ENCODE data around the gene TRAPPC13. TPM values are rescaled to one million over a fixed set of nuclear protein-coding genes. Genes with fewer than 3 reads are reported as not detected.

Gene TRAPPC13
- total and polyA plus RNA-seq, 10 of the 15 experiments (the other 5 are each of a cell fraction or from before 2014, with no cell fraction given) = 16.5 to 35.6 (median 25.0) TPM

- CTCF ChIA-PET = no interaction called here
- DNase-seq (ENCODE audit: low read depth, low spot score) (no peak), ATAC-seq (no peak), FAIRE-seq (no peak)
- no TSS peak for BruUV-seq (replicated peaks)
- Histone ChIP-seq H3K79me2 (ENCODE audit: control insufficient read depth, insufficient read depth, low read length) (no peaks in the 10 kb centered on the region), H2AFZ (ENCODE audit: control insufficient read depth, low read depth, low read length) (no peak overlapping the region), H3K27me3 (replicated peaks in 1 of 2; ENCODE audit: control insufficient read depth in 2 of 2, insufficient read depth in 2 of 2, low read length in 1 of 2) (no peaks in the 10 kb centered on the region), H3K36me3 (ENCODE audit: control insufficient read depth in 2 of 2, insufficient read depth in 2 of 2, low read length in 1 of 2) (peaks cover 0 to 5% of the 10 kb centered on the region in 2 experiments; a peak in 1 of 4 replicates), H3K27ac (ENCODE audit: control insufficient read depth, insufficient read depth) (no peak overlapping the region), H3K4me1 (ENCODE audit: control insufficient read depth, insufficient read depth, low read length) (no peaks in the 10 kb centered on the region), H3K9ac (ENCODE audit: control insufficient read depth, insufficient read depth, low read length) (no peak overlapping the region), H3K4me3 (no peak overlapping the region), H3K9me3 (replicated peaks; ENCODE audit: control insufficient read depth, insufficient read depth, low read length) (no peaks in the 10 kb centered on the region), H3K4me2 (ENCODE audit: control insufficient read depth, insufficient read depth) (no peak overlapping the region), H4K20me1 (ENCODE audit: control insufficient read depth, insufficient read depth) (no peaks in the 10 kb centered on the region)
- intact Hi-C loops (cut with micrococcal nuclease; ENCODE audit: unreplicated experiment) (no loop called here), in situ Hi-C loops (cut with MboI) (no loop called here)
- 100% methylated on average over 2 of the region's 2 CpGs for WGBS (ENCODE audit: insufficient coverage, insufficient replicate concordance, low lambda C conversion rate, missing lambda C conversion rate)
- SMC1A ChIA-PET (ENCODE audit: uncharacterized antibody, unreplicated experiment) = no interaction called here
- TF ChIP-seq CREB1 (IDR thresholded peaks at IDR 0.05; ENCODE audit: low read depth) (no peak), KDM1A (IDR thresholded peaks at IDR 0.05; ENCODE audit: borderline replicate concordance) (no peak), MEF2B (IDR thresholded peaks at IDR 0.05; ENCODE audit: partially characterized antibody, poor library complexity, severe bottlenecking) (no peak), ELK1 (IDR thresholded peaks at IDR 0.05; ENCODE audit: low read depth, low read length) (no peak)
- RAD21 ChIA-PET (ENCODE audit: unreplicated experiment) = no interaction called here
- POLR2A ChIA-PET = no interaction called here
These were observed 29.9 kb downstream of the TRAPPC13 start for GRCh38 chr5:65654713-65655112.

- in situ Hi-C loops (cut with MboI) (no loop called here), intact Hi-C loops (cut with micrococcal nuclease; ENCODE audit: unreplicated experiment) (loop anchor here (10.0 kb wide), 1 partner anchor 861 kb away; no protein-coding TSS in a partner anchor)
- no peak overlapping the region for H3K9ac ChIP-seq (ENCODE audit: control insufficient read depth, insufficient read depth, low read length)
- H3K79me2 ChIP-seq (ENCODE audit: control insufficient read depth, insufficient read depth, low read length) = no peaks in the 10 kb centered on the region
- no peak overlapping the region for H3K4me2 ChIP-seq (ENCODE audit: control insufficient read depth, insufficient read depth)
- SMC1A ChIA-PET (ENCODE audit: uncharacterized antibody, unreplicated experiment) = interaction anchor here (1.2 to 1.8 kb wide), 2 partner anchors 13 to 14 kb away, joined by 3 to 4 read pairs; no protein-coding TSS in a partner anchor
- H3K9me3 ChIP-seq (replicated peaks; ENCODE audit: control insufficient read depth, insufficient read depth, low read length) = no peaks in the 10 kb centered on the region
- FAIRE-seq (no peak), ATAC-seq (no peak), DNase-seq (ENCODE audit: low read depth, low spot score) (no peak)
- H3K36me3 ChIP-seq (ENCODE audit: control insufficient read depth in 2 of 2, insufficient read depth in 2 of 2, low read length in 1 of 2) = peaks cover 0 to 6% of the 10 kb centered on the region in 2 experiments; a peak in 1 of 4 replicates
- no peaks in the 10 kb centered on the region for H3K27me3 ChIP-seq (replicated peaks in 1 of 2; ENCODE audit: control insufficient read depth in 2 of 2, insufficient read depth in 2 of 2, low read length in 1 of 2)
- POLR2A ChIA-PET = no interaction called here
- no TSS peak for BruUV-seq (replicated peaks)
- no peaks in the 10 kb centered on the region for H3K4me1 ChIP-seq (ENCODE audit: control insufficient read depth, insufficient read depth, low read length)
- CTCF ChIA-PET = no interaction called here
- RAD21 ChIA-PET (ENCODE audit: unreplicated experiment) = no interaction called here
- no peak overlapping the region for H3K27ac ChIP-seq (ENCODE audit: control insufficient read depth, insufficient read depth)
- H3K4me3 ChIP-seq = no peak overlapping the region
- H2AFZ ChIP-seq (ENCODE audit: control insufficient read depth, low read depth, low read length) = no peak overlapping the region
- 93% methylated on average over 1 of the region's 1 CpG for WGBS (ENCODE audit: insufficient coverage, insufficient replicate concordance, low lambda C conversion rate, missing lambda C conversion rate)
- TF ChIP-seq ATF3 (IDR thresholded peaks at IDR 0.05; ENCODE audit: borderline replicate concordance, extremely low read depth, low read depth, low read length) (no peak), CTCF (IDR thresholded peaks at IDR 0.05 in 2 of 3, conservative IDR thresholded peaks at IDR 0.05 in 1 of 3; ENCODE audit: control insufficient read depth in 2 of 3, extremely low read depth in 1 of 3, insufficient read depth in 1 of 3, low read depth in 3 of 3, low read length in 3 of 3) (0 out of 6 replicates have a peak, but pooled peaks of 1 of the 3 experiments have one; percentile 6)
- H4K20me1 ChIP-seq (ENCODE audit: control insufficient read depth, insufficient read depth) = no peaks in the 10 kb centered on the region
These were observed 39.1 kb downstream of the TRAPPC13 start for GRCh38 chr5:65663804-65664521.

Measured in GM12878 (cell line).